VCaP (cell line): ENCODE results near the gene SDK1.

ENCODE experiments used
- H3K27ac ChIP-seq: fragments of 450-650 bp; 2 replicates; pipeline ENCODE4 v1.5.1; 2017
- TF ChIP-seq, protein P1 (sequence below): fragments of 450-650 bp; conservative IDR thresholded peaks from 2 replicates; pipeline ENCODE4 v1.5.1; 2017; ENCODE audit warnings: mild to moderate bottlenecking, moderate library complexity

SDK1 gene

DNA sequence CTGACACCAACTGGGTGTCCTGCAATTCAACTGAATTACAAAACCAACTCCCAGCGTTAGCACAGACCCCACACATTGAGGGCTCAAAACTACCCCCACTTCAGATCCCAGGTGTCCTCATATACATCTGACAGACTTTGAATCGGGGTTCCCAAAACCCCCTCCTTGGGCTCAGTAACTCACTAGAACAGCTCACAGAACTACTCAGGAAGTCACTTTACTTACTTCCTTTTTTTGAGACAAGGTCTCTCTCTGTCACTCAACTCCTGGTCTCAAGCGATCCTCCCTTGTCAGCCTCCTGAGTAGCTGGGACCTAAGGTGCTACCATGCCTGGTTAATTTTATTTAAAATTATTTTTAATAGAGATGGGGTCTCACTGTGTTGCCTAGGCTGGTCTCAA is 456.0 kb downstream of the SDK1 start:
- TF ChIP-seq, protein P1, sequence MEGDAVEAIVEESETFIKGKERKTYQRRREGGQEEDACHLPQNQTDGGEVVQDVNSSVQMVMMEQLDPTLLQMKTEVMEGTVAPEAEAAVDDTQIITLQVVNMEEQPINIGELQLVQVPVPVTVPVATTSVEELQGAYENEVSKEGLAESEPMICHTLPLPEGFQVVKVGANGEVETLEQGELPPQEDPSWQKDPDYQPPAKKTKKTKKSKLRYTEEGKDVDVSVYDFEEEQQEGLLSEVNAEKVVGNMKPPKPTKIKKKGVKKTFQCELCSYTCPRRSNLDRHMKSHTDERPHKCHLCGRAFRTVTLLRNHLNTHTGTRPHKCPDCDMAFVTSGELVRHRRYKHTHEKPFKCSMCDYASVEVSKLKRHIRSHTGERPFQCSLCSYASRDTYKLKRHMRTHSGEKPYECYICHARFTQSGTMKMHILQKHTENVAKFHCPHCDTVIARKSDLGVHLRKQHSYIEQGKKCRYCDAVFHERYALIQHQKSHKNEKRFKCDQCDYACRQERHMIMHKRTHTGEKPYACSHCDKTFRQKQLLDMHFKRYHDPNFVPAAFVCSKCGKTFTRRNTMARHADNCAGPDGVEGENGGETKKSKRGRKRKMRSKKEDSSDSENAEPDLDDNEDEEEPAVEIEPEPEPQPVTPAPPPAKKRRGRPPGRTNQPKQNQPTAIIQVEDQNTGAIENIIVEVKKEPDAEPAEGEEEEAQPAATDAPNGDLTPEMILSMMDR: no peak
- H3K27ac ChIP-seq: no peak overlapping the region

DNA sequence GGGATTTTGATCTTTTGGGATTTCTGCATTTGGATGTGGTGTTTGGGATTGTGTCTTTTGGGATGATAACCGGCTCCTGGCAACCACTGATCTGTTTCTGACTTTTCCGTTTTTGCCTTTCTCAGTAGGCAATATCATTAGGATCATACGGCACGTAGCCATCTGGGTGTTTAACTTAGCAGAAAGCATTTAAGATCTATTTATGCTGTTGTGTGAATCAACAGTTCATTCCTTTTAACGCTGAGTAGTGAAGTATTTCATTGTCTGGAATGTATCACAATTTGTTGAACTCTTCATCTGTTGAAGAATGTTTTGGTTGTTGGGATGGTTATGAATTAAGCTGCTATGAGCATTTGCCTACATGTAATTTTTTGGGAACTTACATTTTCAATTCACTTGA is 459.6 kb downstream of the SDK1 start:
- H3K27ac ChIP-seq: no peak overlapping the region
- TF ChIP-seq, protein P1: no peak

DNA sequence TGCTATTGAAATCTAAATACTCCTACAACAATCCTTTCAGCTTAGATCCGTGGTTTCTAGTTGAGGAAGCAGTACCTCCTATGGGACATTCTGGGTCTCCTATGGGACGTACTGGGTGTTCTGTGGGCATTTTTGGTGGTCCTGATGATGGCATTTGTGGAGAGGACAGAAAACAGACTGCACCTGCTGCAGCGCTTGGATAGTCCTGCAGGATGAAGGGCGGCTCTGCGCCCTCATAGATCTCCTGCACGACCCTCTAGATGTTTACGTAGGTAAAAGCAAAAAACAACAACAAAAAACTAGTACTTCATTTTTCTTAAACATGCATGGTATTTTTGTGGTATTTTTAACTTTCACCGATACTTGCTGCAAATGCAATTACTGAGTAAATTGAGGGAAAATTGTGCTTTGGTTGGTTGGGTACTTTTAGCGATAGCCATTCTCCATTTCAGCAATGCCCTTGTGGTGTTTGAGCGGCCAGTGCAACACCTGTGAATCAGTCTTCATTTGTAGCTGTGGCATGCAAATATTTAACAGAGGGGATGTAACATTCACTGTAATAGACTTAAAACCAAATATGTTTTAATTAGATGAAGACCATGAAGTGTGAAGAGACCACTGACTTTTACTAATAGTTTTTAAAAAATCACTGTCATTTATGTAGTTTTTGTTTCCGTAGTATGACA is 461.2 kb downstream of the SDK1 start:
- H3K27ac ChIP-seq: no peak overlapping the region
- TF ChIP-seq, protein P1: no peak

DNA sequence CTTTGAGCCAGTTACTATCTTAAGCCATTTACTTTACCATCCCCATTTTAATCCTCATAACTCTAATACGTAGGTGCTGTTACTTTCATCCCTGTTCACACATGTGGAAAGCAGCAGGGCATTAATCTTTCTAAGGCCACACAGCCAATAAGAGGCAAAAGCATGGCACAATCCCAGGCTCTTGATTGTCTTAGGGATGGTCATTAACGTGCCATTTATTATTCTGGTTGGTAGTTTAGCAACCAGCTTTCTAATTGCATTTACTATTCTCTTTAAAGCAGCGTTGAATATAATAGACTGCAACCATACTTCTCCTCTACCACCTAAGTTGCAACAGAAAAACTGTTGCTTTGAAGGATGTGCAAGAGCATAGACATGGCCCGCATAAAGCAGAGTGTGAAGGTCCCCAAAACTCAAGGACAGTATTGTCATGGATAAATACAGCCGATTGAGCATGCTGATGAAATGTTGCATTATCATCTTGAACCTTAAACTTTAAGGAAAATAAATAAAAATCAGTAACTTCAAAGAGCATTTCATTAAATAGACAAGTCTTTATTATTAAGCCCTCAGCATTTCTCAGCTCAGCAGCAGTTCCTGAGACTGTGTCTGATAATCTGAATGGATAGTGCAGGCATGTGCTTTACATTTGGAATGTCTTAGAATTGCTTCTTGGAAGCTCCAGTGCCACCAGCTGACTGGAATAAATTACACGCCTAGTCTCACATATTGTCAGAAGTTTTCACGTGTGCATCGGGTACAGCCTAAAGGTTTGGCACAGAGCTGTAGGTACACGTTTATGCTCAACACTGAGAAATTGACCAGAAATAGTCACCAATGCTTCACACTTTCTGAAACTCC is 467.1 kb downstream of the SDK1 start:
- TF ChIP-seq, protein P1: no peak
- no peak overlapping the region for H3K27ac ChIP-seq

DNA sequence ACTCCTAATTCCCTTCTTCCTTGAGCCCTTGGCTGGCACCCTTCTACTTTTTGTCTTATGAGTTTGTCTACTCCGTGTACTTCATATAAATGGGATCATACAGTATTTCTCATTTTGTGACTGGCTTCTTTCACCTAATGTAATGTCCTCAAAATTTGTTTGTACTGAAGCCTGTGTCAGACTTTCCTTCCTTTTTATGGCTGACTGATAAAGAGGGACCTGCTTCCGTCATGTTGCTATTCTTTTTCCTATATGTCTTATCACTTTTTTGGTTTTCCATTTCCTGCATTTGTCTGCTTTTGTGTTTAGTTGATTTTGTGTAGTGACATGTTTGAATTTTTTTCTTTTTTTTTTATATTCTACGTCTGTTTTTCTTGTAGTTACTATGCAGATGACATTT is 470.9 kb downstream of the SDK1 start:
- no peak overlapping the region for H3K27ac ChIP-seq
- TF ChIP-seq, protein P1: no peak

DNA sequence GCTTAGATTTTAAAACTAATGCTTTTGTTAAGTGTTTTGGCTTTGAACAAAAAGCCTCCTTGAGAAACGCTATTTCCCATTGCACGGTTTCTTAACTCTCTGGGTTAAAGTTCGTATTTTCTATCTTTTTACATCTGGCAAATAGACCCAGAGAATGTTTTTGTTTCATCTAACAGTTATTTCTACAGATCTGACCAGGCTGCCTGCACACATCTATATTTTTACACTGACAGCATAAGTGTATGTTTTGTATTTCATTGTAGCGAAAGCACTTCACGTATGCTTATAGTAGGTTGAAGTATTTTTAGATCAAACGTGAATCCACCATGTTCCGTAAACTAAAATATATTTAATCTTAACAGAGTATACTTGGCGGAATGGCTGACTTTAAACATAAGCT is 477.3 kb downstream of the SDK1 start:
- H3K27ac ChIP-seq: no peak overlapping the region
- TF ChIP-seq, protein P1: no peak

DNA sequence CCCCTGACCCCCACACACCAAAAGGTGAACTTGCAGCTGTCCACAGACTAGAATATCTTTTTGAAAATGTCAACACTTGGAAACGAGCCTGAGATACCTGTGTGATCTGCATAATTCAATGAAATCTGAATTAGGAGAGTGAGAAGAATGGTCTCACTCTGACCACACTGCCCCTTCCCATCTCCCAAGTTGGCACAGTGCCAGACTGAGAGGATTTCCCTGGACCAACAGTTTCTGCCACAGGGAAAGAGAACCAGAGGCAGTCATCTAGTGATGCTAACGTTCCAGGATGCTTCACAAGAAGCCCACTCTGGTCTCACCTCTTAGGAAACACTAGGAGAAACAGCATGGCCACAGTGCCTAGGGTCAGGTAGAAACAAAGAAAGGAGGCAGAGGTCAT is 479.0 kb downstream of the SDK1 start:
- TF ChIP-seq, protein P1: no peak
- no peak overlapping the region for H3K27ac ChIP-seq
